ENCODE results near the gene MYZAP. TPM values are rescaled to one million over a fixed set of nuclear protein-coding genes. Genes with fewer than 3 reads are reported as not detected.

The MYZAP gene
- total RNA-seq, 1 donor from 2014 or later = 0.28 TPM

GRCh38 chr15:57651445-57651844 lies 59.7 kb downstream of the MYZAP start:
- Mint-ChIP-seq H3K27me3 (ENCODE audit: low read depth) (no peaks in the 10 kb centered on the region), H3K27ac (ENCODE audit: unreplicated experiment) (no peak overlapping the region), H3K4me1 (peaks cover 9% of the 10 kb centered on the region), H3K4me3 (no peak overlapping the region), H3K36me3 (ENCODE audit: low read depth) (no peaks in the 10 kb centered on the region), H3K9me3 (no peaks in the 10 kb centered on the region)
- no peak for TF ChIP-seq CTCF (conservative IDR thresholded peaks at IDR 0.05)
- DNase-seq (ENCODE audit: low read depth, low spot score) = no peak

- no peaks in the 10 kb centered on the region for H3K36me3 Mint-ChIP-seq (ENCODE audit: low read depth)
- H3K27ac Mint-ChIP-seq (ENCODE audit: unreplicated experiment) = no peak overlapping the region
- H3K9me3 Mint-ChIP-seq = no peaks in the 10 kb centered on the region
- H3K27me3 Mint-ChIP-seq (ENCODE audit: low read depth) = no peaks in the 10 kb centered on the region
- H3K4me3 Mint-ChIP-seq = no peak overlapping the region
- no peak for DNase-seq (ENCODE audit: low read depth, low spot score)
- TF ChIP-seq CTCF (conservative IDR thresholded peaks at IDR 0.05) = no peak
- H3K4me1 Mint-ChIP-seq = peaks cover 9% of the 10 kb centered on the region
These were observed 60.8 kb downstream of the MYZAP start for GRCh38 chr15:57652481-57652880.

GRCh38 chr15:57654153-57654852 lies 62.6 kb downstream of the MYZAP start:
- H3K27me3 Mint-ChIP-seq (ENCODE audit: low read depth) = no peaks in the 10 kb centered on the region
- H3K4me3 Mint-ChIP-seq = no peak overlapping the region
- H3K36me3 Mint-ChIP-seq (ENCODE audit: low read depth) = no peaks in the 10 kb centered on the region
- no peak overlapping the region for H3K27ac Mint-ChIP-seq (ENCODE audit: unreplicated experiment)
- peaks cover 9% of the 10 kb centered on the region for H3K4me1 Mint-ChIP-seq
- DNase-seq (ENCODE audit: low read depth, low spot score) = no peak
- H3K9me3 Mint-ChIP-seq = no peaks in the 10 kb centered on the region
- no peak for TF ChIP-seq CTCF (conservative IDR thresholded peaks at IDR 0.05)

GRCh38 chr15:57655053-57655452 lies 63.3 kb downstream of the MYZAP start:
- DNase-seq (ENCODE audit: low read depth, low spot score) = no peak
- Mint-ChIP-seq H3K4me1 (peaks cover 9% of the 10 kb centered on the region), H3K4me3 (no peak overlapping the region), H3K9me3 (no peaks in the 10 kb centered on the region), H3K27me3 (ENCODE audit: low read depth) (no peaks in the 10 kb centered on the region), H3K27ac (ENCODE audit: unreplicated experiment) (no peak overlapping the region), H3K36me3 (ENCODE audit: low read depth) (no peaks in the 10 kb centered on the region)
- TF ChIP-seq CTCF (conservative IDR thresholded peaks at IDR 0.05) = no peak

- H3K4me3 Mint-ChIP-seq = no peak overlapping the region
- H3K27me3 Mint-ChIP-seq (ENCODE audit: low read depth) = peaks cover under 1% of the 10 kb centered on the region
- TF ChIP-seq CTCF (conservative IDR thresholded peaks at IDR 0.05) = no peak
- H3K36me3 Mint-ChIP-seq (ENCODE audit: low read depth) = no peaks in the 10 kb centered on the region
- H3K4me1 Mint-ChIP-seq = peaks cover 9% of the 10 kb centered on the region
- no peak for DNase-seq (ENCODE audit: low read depth, low spot score)
- H3K9me3 Mint-ChIP-seq = no peaks in the 10 kb centered on the region
- no peak overlapping the region for H3K27ac Mint-ChIP-seq (ENCODE audit: unreplicated experiment)
These were observed 64.1 kb downstream of the MYZAP start for GRCh38 chr15:57655809-57656208.

Measured in neural crest cell (in vitro differentiated cells).